Tibial nerve (tissue), 4 donors: ENCODE data around the gene MYO1G. TPM values are rescaled to one million over a fixed set of nuclear protein-coding genes. Genes with fewer than 3 reads are reported as not detected.

Experiments used
- DNase-seq, 2 donors: peaks; one replicate each; pipeline ENCODE4 v3.0.0-alpha.2; 2019; ENCODE audit warnings: low spot score in 2 of 2
- H3K27ac ChIP-seq, 4 donors: fragments of 200-600 bp; sonication (generic) in 3 of 4; one replicate each; pipeline ENCODE4 v1.5.1; 2017 to 2019; ENCODE audit warnings: mild to moderate bottlenecking in 1 of 4
- H3K27me3 ChIP-seq, 2 donors: fragments of 200-600 bp; sonication (generic) in 1 of 2; one replicate each; pipeline versions ENCODE4 v1.5.1 to v1.6.0; 2017 to 2019
- H3K36me3 ChIP-seq, 3 donors: fragments of 200-600 bp; sonication (generic); one replicate each; pipeline ENCODE4 v1.5.1; 2018 to 2019
- H3K4me1 ChIP-seq, 4 donors: fragments of 200-600 bp; sonication (generic) in 3 of 4; one replicate each; pipeline ENCODE4 v1.5.1; 2017 to 2019
- H3K4me3 ChIP-seq, 4 donors: fragments of 200-600 bp; sonication (generic) in 3 of 4; one replicate each; pipeline ENCODE4 v1.5.1; 2017 to 2019; ENCODE audit warnings: mild to moderate bottlenecking in 1 of 4, moderate library complexity in 1 of 4
- H3K9me3 ChIP-seq, 4 donors: fragments of 200-600 bp; sonication (generic) in 3 of 4; one replicate each; pipeline ENCODE4 v1.5.1; 2017 to 2019
- EP300 ChIP-seq, 2 donors: sonication (generic); formaldehyde crosslinking; IDR thresholded peaks; one replicate each; pipeline ENCODE4 v1.6.1; 2017; ENCODE audit warnings: antibody characterized with exemption in 2 of 2, mild to moderate bottlenecking in 1 of 2
- POLR2A ChIP-seq, 2 donors: fragments of 450-650 bp; IDR thresholded peaks; one replicate each; pipeline ENCODE4 v1.6.1; 2017; ENCODE audit warnings: antibody characterized with exemption in 2 of 2, mild to moderate bottlenecking in 2 of 2, moderate library complexity in 2 of 2
- WGBS, 2 donors: methylation state at CpG; one replicate each; pipeline ENCODE4 v1.1.5; 2018; 5-methylcytosine and 5-hydroxymethylcytosine counted together
- total RNA-seq, 4 donors: library from RNA; depleted of rRNA; stranded (reverse); fragments of >200 nt; gene quantifications; one replicate each; pipeline ENCODE4 v1.1.0, GENCODE V29; 2016
- TF ChIP-seq, protein P1 (sequence below), 5 experiments: fragments of 200-600 bp in 3 of 5; fragments of 450-650 bp in 2 of 5; sonication (generic) in 3 of 5; IDR thresholded peaks; one replicate each; pipeline ENCODE4 v1.5.1; 2016 to 2019; ENCODE audit warnings: antibody characterized with exemption in 5 of 5, mild to moderate bottlenecking in 3 of 5, moderate library complexity in 2 of 5

The MYO1G gene
- total RNA-seq, 4 donors from 2014 or later: 0.84 to 10.5 (median 3.3) TPM

DNA sequence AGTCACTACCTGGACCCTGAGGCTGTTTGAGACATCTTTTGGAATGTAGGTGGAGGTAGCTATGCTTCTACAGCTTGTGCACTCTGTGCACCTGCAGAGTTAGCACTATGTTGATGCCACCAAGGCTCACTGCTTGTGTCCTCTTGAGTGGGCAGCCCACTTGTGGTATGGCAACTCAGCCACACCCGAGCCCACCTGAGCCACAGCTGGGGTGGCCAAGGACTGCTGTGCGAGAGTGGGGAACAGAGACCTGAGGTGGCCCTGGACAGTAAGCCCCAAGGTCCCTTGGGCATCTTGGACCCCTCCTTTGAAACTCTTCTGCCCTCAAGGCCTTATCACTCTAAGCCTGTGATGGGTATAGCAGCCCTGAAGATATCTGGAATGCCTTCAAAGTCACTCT is 25.7 kb downstream of the MYO1G start:
- no peak for TF ChIP-seq POLR2A (IDR thresholded peaks at IDR 0.05)
- TF ChIP-seq, protein P1, sequence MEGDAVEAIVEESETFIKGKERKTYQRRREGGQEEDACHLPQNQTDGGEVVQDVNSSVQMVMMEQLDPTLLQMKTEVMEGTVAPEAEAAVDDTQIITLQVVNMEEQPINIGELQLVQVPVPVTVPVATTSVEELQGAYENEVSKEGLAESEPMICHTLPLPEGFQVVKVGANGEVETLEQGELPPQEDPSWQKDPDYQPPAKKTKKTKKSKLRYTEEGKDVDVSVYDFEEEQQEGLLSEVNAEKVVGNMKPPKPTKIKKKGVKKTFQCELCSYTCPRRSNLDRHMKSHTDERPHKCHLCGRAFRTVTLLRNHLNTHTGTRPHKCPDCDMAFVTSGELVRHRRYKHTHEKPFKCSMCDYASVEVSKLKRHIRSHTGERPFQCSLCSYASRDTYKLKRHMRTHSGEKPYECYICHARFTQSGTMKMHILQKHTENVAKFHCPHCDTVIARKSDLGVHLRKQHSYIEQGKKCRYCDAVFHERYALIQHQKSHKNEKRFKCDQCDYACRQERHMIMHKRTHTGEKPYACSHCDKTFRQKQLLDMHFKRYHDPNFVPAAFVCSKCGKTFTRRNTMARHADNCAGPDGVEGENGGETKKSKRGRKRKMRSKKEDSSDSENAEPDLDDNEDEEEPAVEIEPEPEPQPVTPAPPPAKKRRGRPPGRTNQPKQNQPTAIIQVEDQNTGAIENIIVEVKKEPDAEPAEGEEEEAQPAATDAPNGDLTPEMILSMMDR (IDR thresholded peaks at IDR 0.05): no peak
- TF ChIP-seq EP300 (IDR thresholded peaks at IDR 0.05): no peak
- Histone ChIP-seq H3K4me1 (no peaks in the 10 kb centered on the region), H3K4me3 (no peak overlapping the region), H3K36me3 (no peaks in the 10 kb centered on the region), H3K27me3 (no peaks in the 10 kb centered on the region), H3K27ac (no peak overlapping the region), H3K9me3 (no peaks in the 10 kb centered on the region)
- no peak for DNase-seq
- WGBS, 2 donors: 96 to 100% methylated on average over 2 of the region's 2 CpGs

DNA sequence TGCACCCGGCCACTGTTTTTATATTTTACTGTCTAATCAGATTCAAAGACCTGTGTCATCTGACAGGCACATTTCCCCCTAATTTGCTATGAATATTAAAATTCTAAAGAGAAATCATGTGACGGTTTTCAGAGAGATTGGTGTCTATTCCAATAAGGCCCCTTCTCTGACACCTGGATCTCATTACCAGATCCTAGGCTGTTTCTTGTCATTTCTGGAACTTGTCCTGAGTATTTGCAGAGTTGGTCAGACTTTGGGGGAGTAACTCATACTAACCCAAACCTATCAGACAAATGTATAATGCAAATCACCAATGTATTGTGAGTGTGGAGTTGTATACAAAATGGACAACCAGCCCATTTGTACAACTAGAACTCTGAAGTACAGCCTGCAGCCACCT is 29.5 kb downstream of the MYO1G start:
- Histone ChIP-seq H3K4me3 (no peak overlapping the region), H3K27ac (no peak overlapping the region), H3K9me3 (no peaks in the 10 kb centered on the region), H3K27me3 (no peaks in the 10 kb centered on the region), H3K4me1 (no peaks in the 10 kb centered on the region), H3K36me3 (no peaks in the 10 kb centered on the region)
- WGBS, 2 donors: 61 to 64% methylated on average over 2 of the region's 2 CpGs
- DNase-seq: no peak
- no peak for TF ChIP-seq EP300 (IDR thresholded peaks at IDR 0.05)
- TF ChIP-seq POLR2A (IDR thresholded peaks at IDR 0.05): no peak
- TF ChIP-seq, protein P1 (IDR thresholded peaks at IDR 0.05): no peak

DNA sequence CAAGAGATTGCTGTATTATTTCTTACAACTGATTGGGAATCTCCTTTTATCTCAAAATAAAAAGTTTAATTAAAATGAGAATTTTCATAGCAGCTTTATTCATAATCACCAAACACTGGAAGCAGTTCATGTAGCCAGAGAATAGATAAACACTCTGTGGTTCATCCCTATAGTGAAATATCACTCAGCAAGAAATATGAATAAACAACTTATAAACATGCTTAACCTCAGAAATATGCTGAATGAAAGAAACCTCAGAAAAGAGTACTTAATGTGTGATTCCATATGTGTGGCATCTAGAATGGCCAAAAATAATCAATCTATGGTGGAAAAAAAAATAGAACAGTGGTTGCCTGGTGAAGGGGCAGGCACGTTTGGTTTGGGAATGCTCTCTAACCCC is 33.3 kb downstream of the MYO1G start:
- TF ChIP-seq POLR2A (IDR thresholded peaks at IDR 0.05) (no peak), EP300 (IDR thresholded peaks at IDR 0.05) (no peak)
- TF ChIP-seq, protein P1 (IDR thresholded peaks at IDR 0.05): no peak
- no peak for DNase-seq
- no peaks in the 10 kb centered on the region for H3K4me1 ChIP-seq

DNA sequence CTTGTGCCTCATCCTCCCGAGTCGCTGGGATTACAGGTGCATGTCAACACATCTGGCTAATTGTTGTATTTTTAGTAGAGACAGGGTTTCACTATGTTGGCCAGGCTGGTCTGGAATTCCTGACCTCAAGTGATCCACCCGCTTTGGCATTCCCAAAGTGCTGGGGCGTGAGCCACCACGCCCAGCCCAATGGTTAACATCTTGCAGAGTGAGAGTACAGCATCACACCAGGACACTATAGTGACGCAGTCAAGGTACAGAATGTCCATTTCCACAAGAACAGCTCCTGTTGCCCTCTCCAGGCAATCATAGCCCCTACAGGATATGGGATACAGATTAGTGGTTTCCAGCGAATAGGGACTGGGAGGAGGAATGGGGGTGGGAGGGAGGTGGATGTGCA is 34.0 kb downstream of the MYO1G start:
- no peaks in the 10 kb centered on the region for H3K9me3 ChIP-seq
- DNase-seq: no peak
- 73 to 74% methylated on average over 7 of the region's 7 CpGs for WGBS, 2 donors
- no peaks in the 10 kb centered on the region for H3K4me1 ChIP-seq
- no peaks in the 10 kb centered on the region for H3K27me3 ChIP-seq
- no peaks in the 10 kb centered on the region for H3K36me3 ChIP-seq
- H3K4me3 ChIP-seq: no peak overlapping the region
- TF ChIP-seq EP300 (IDR thresholded peaks at IDR 0.05): no peak
- TF ChIP-seq, protein P1 (IDR thresholded peaks at IDR 0.05): no peak
- TF ChIP-seq POLR2A (IDR thresholded peaks at IDR 0.05): no peak
- H3K27ac ChIP-seq: no peak overlapping the region

More for the DNA sequence above, 33.3 kb downstream of the MYO1G start:
- no peak overlapping the region for H3K27ac ChIP-seq
- H3K4me3 ChIP-seq: no peak overlapping the region
- H3K9me3 ChIP-seq: no peaks in the 10 kb centered on the region
- WGBS, 2 donors: 15 to 17% methylated on average over 1 of the region's 1 CpG
- H3K36me3 ChIP-seq: no peaks in the 10 kb centered on the region
- H3K27me3 ChIP-seq: no peaks in the 10 kb centered on the region

DNA sequence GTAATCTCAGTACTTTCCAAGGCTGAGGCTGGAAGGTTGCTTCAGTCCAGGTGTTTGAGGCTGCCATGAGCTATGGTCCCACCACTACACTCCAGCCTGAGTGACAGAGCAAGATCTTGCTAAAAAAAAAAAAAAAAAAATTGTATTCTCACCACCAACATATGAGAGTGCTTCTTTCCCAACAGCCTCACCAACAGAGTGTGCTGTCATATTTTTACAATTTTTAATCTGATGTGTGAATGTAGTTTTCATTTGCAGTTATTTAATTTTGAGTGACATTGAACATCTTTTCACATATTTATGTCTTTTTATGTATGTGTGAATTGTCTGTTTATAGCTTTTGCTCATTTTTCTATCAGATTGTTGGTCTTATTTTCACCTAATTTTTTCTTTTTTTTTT is 35.2 kb downstream of the MYO1G start:
- Histone ChIP-seq H3K36me3 (no peaks in the 10 kb centered on the region), H3K4me3 (no peak overlapping the region), H3K27me3 (no peaks in the 10 kb centered on the region), H3K27ac (no peak overlapping the region), H3K9me3 (no peaks in the 10 kb centered on the region), H3K4me1 (no peaks in the 10 kb centered on the region)
- TF ChIP-seq POLR2A (IDR thresholded peaks at IDR 0.05): no peak
- TF ChIP-seq, protein P1 (IDR thresholded peaks at IDR 0.05): no peak
- TF ChIP-seq EP300 (IDR thresholded peaks at IDR 0.05): no peak
- no peak for DNase-seq
